ENCODE results near the gene PPME1. TPM values are rescaled to one million over a fixed set of nuclear protein-coding genes. Genes with fewer than 3 reads are reported as not detected.

PPME1 gene
- total and polyA plus RNA-seq, 2 donors (not counting 1 experiment from before 2014, with no cell fraction given): 11.2 to 23.6 TPM

DNA sequence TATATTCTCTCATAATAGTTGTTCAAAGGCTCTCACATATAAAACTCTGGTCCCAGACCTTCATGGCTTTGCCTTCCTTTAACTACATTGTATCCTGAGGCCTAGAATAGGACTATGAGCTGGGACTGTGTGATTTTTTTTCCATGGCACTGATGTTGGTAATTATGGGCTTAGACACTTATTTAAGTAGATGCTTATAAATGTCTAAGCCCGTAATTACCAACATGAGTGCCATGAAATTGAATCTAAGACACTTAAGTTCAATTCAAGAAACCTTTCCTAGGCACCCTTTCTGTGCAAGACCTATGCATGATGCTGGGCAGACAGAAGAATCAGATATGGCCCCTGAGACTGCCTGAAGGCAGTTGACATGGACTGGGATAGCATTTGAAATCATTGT, 77.4 kb downstream of the PPME1 start:
- DNase-seq (no peak), ATAC-seq (ENCODE audit: low read depth) (no peak)
- TF ChIP-seq, protein P1, sequence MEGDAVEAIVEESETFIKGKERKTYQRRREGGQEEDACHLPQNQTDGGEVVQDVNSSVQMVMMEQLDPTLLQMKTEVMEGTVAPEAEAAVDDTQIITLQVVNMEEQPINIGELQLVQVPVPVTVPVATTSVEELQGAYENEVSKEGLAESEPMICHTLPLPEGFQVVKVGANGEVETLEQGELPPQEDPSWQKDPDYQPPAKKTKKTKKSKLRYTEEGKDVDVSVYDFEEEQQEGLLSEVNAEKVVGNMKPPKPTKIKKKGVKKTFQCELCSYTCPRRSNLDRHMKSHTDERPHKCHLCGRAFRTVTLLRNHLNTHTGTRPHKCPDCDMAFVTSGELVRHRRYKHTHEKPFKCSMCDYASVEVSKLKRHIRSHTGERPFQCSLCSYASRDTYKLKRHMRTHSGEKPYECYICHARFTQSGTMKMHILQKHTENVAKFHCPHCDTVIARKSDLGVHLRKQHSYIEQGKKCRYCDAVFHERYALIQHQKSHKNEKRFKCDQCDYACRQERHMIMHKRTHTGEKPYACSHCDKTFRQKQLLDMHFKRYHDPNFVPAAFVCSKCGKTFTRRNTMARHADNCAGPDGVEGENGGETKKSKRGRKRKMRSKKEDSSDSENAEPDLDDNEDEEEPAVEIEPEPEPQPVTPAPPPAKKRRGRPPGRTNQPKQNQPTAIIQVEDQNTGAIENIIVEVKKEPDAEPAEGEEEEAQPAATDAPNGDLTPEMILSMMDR (IDR thresholded peaks at IDR 0.05): no peak
- TF ChIP-seq EZH2 (IDR thresholded peaks at IDR 0.05; ENCODE audit: borderline replicate concordance, insufficient read depth, low read depth, low read length, poor library complexity, severe bottlenecking): no peak
- WGBS (ENCODE audit: insufficient coverage): no CpG with 5 or more reads among the region's 1 CpG
- Mint-ChIP-seq H3K27me3 (no peaks in the 10 kb centered on the region), H3K4me3 (no peak overlapping the region), H3K9me3 (ENCODE audit: insufficient read depth) (no peaks in the 10 kb centered on the region), H3K27ac (no peak overlapping the region), H3K4me1 (no peaks in the 10 kb centered on the region)
- Histone ChIP-seq H4K20me1 (ENCODE audit: control insufficient read depth, insufficient read depth, low read length, poor library complexity, severe bottlenecking) (no peaks in the 10 kb centered on the region), H3K36me3 (replicated peaks in 1 of 2; ENCODE audit: control extremely low read depth in 1 of 2, control insufficient read depth in 1 of 2, extremely low read depth in 1 of 2, insufficient read depth in 2 of 2, low read length in 1 of 2) (peaks cover 0 to 18% of the 10 kb centered on the region in 2 experiments), H3K4me3 (ENCODE audit: control extremely low read depth in 1 of 5, extremely low read depth in 1 of 5, insufficient read depth in 1 of 5, low read depth in 2 of 5, low read length in 4 of 5) (no peak overlapping the region), H3K79me2 (ENCODE audit: control insufficient read depth, insufficient read depth, low read length) (no peaks in the 10 kb centered on the region), H3K27ac (ENCODE audit: low read length in 2 of 2) (no peak overlapping the region), H2AFZ (ENCODE audit: insufficient read depth, low read depth, low read length, poor library complexity, severe bottlenecking) (no peak overlapping the region), H3K4me2 (replicated peaks; ENCODE audit: low read depth, low read length, poor library complexity, severe bottlenecking) (no peak overlapping the region), H3K4me1 (ENCODE audit: control insufficient read depth in 2 of 2, insufficient read depth in 2 of 2, low read length in 2 of 2) (no peaks in the 10 kb centered on the region), H3K27me3 (replicated peaks in 1 of 4; ENCODE audit: control extremely low read depth in 1 of 4, control insufficient read depth in 3 of 4, insufficient read depth in 4 of 4, low read length in 3 of 4) (no peaks in the 10 kb centered on the region), H3K9ac (ENCODE audit: low read length) (no peak overlapping the region), H3K9me3 (ENCODE audit: control extremely low read depth in 1 of 3, control insufficient read depth in 2 of 3, insufficient read depth in 1 of 3, low read length in 2 of 3) (no peaks in the 10 kb centered on the region)
- CTCF ChIA-PET: interaction anchor here (1.2 to 1.3 kb wide), 2 partner anchors 8 to 10 kb away, joined by 3 to 4 read pairs; no protein-coding TSS in a partner anchor
- POLR2A ChIA-PET: no interaction called here
- intact Hi-C loops (cut with micrococcal nuclease): no loop called here

DNA sequence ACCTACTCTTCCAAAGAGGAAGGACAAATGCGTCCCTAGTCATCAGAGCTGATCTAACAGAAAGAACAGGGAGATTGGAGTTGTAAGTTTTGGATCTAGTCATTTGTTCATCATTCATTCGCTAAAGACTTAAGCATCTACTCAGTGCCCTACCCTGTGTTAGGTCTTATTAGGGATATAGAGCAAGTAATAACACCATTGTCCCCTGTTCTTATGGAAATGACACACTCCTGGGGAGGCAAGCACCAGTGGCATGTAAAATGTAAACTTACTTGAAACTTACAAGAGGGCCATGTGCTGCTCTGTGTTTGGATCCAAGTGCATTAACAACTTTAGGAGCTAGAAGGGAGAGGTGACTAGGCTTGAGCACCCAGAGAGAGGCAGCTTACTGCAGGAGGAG, 78.4 kb downstream of the PPME1 start:
- no peak for TF ChIP-seq EZH2 (IDR thresholded peaks at IDR 0.05; ENCODE audit: borderline replicate concordance, insufficient read depth, low read depth, low read length, poor library complexity, severe bottlenecking)
- TF ChIP-seq, protein P1 (IDR thresholded peaks at IDR 0.05): no peak
- DNase-seq (no peak), ATAC-seq (ENCODE audit: low read depth) (no peak)
- ChIA-PET CTCF (interaction anchor here (1.5 kb wide), 1 partner anchor 285 kb away, joined by 3 read pairs; no protein-coding TSS in a partner anchor), POLR2A (no interaction called here)
- Histone ChIP-seq H3K79me2 (ENCODE audit: control insufficient read depth, insufficient read depth, low read length) (no peaks in the 10 kb centered on the region), H3K27ac (ENCODE audit: low read length in 2 of 2) (no peak overlapping the region), H3K4me1 (ENCODE audit: control insufficient read depth in 2 of 2, insufficient read depth in 2 of 2, low read length in 2 of 2) (no peaks in the 10 kb centered on the region), H3K36me3 (replicated peaks in 1 of 2; ENCODE audit: control extremely low read depth in 1 of 2, control insufficient read depth in 1 of 2, extremely low read depth in 1 of 2, insufficient read depth in 2 of 2, low read length in 1 of 2) (peaks cover 0 to 24% of the 10 kb centered on the region in 2 experiments), H3K9ac (ENCODE audit: low read length) (no peak overlapping the region), H3K4me3 (ENCODE audit: control extremely low read depth in 1 of 5, extremely low read depth in 1 of 5, insufficient read depth in 1 of 5, low read depth in 2 of 5, low read length in 4 of 5) (no peak overlapping the region), H2AFZ (ENCODE audit: insufficient read depth, low read depth, low read length, poor library complexity, severe bottlenecking) (no peak overlapping the region), H4K20me1 (ENCODE audit: control insufficient read depth, insufficient read depth, low read length, poor library complexity, severe bottlenecking) (no peaks in the 10 kb centered on the region), H3K27me3 (replicated peaks in 1 of 4; ENCODE audit: control extremely low read depth in 1 of 4, control insufficient read depth in 3 of 4, insufficient read depth in 4 of 4, low read length in 3 of 4) (no peaks in the 10 kb centered on the region), H3K9me3 (ENCODE audit: control extremely low read depth in 1 of 3, control insufficient read depth in 2 of 3, insufficient read depth in 1 of 3, low read length in 2 of 3) (no peaks in the 10 kb centered on the region), H3K4me2 (replicated peaks; ENCODE audit: low read depth, low read length, poor library complexity, severe bottlenecking) (no peak overlapping the region)
- H3K4me1 Mint-ChIP-seq: no peaks in the 10 kb centered on the region
- H3K4me3 Mint-ChIP-seq: no peak overlapping the region
- H3K9me3 Mint-ChIP-seq (ENCODE audit: insufficient read depth): no peaks in the 10 kb centered on the region
- H3K27ac Mint-ChIP-seq: no peak overlapping the region
- intact Hi-C loops (cut with micrococcal nuclease): no loop called here
- no CpG with 5 or more reads among the region's 2 CpGs for WGBS (ENCODE audit: insufficient coverage)
- no peaks in the 10 kb centered on the region for H3K27me3 Mint-ChIP-seq

Data from B cell (primary cell).